ENCODE measurements around the gene GTF2F1.
"Not testable (repeated sequence)": the region's sequence is repeated elsewhere in the genome, so short reads cannot be mapped to it uniquely, and the experiment has no call there.

Gene GTF2F1

GRCh38 chr19:6362351-6362801 is 30.6 kb downstream of the GTF2F1 start:
- no peak for TF ChIP-seq CTCF (IDR thresholded peaks at IDR 0.05; ENCODE audit: low read depth, low read length, missing control alignments)
- DNase-seq (ENCODE audit: low read depth): no peak
- peak overlapping the region; percentile 79 for H3K4me3 ChIP-seq (ENCODE audit: low read depth, low read length)

- TF ChIP-seq CTCF (IDR thresholded peaks at IDR 0.05; ENCODE audit: low read depth, low read length, missing control alignments): no peak
- peak overlapping the region; percentile 79 for H3K4me3 ChIP-seq (ENCODE audit: low read depth, low read length)
- no peak for DNase-seq (ENCODE audit: low read depth)
Observed at GRCh38 chr19:6362027-6362350, 31.0 kb downstream of the GTF2F1 start.

- H3K4me3 ChIP-seq (ENCODE audit: low read depth, low read length): peak overlapping the region; percentile 79
- DNase-seq (ENCODE audit: low read depth): not testable (repeated sequence)
Observed at GRCh38 chr19:6360857-6361216, 32.1 kb downstream of the GTF2F1 start.

GRCh38 chr19:6360445-6360844 is 32.5 kb downstream of the GTF2F1 start:
- not testable (repeated sequence) for DNase-seq (ENCODE audit: low read depth)

GRCh38 chr19:6359568-6360341 is 33.2 kb downstream of the GTF2F1 start:
- no peak for DNase-seq (ENCODE audit: low read depth)
- no peak for TF ChIP-seq CTCF (IDR thresholded peaks at IDR 0.05; ENCODE audit: low read depth, low read length, missing control alignments)
- no peak overlapping the region for H3K4me3 ChIP-seq (ENCODE audit: low read depth, low read length)

More at GRCh38 chr19:6360445-6360844, 32.5 kb downstream of the GTF2F1 start:
- H3K4me3 ChIP-seq (ENCODE audit: low read depth, low read length): not testable (repeated sequence)

GRCh38 chr19:6358003-6358402 is 35.0 kb downstream of the GTF2F1 start:
- no peak for DNase-seq (ENCODE audit: low read depth)
- no peak for TF ChIP-seq CTCF (IDR thresholded peaks at IDR 0.05; ENCODE audit: low read depth, low read length, missing control alignments)
- H3K4me3 ChIP-seq (ENCODE audit: low read depth, low read length): no peak overlapping the region

GRCh38 chr19:6357174-6357573 is 35.8 kb downstream of the GTF2F1 start:
- H3K4me3 ChIP-seq (ENCODE audit: low read depth, low read length): no peak overlapping the region
- no peak for TF ChIP-seq CTCF (IDR thresholded peaks at IDR 0.05; ENCODE audit: low read depth, low read length, missing control alignments)
- no peak for DNase-seq (ENCODE audit: low read depth)

GRCh38 chr19:6355321-6356040 is 37.5 kb downstream of the GTF2F1 start:
- H3K4me3 ChIP-seq (ENCODE audit: low read depth, low read length); DNase-seq (ENCODE audit: low read depth): not testable (repeated sequence)

Data from GM12864 (cell line).